ENCODE measurements around the gene APBA2. TPM values are rescaled to one million over a fixed set of nuclear protein-coding genes. Genes with fewer than 3 reads are reported as not detected.

Gene APBA2
- total and polyA plus RNA-seq, 7 donors, result 0.06 to 0.36 (median 0.08) TPM; not detected in 2

DNA sequence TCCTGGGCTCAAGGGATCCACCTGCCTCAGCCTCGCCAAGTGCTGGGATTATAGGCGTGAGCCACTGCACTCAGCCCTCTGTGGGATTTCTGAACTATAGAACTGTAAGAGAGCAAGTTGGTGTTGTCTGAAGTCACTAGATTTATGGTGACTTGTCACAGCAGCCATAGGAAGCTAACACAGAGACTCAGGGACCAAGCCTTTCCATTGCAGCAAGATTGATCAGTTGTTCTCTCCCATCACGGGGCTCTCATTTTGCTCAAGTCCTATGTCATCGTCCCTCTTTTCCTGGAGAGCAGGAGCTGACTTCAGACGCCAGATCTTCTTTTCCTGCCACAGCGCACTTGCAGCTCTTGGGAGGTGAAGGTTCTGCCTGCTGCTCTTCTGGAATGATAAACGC is 61.0 kb downstream of the APBA2 start:
- no peaks in the 10 kb centered on the region for H3K9me3 ChIP-seq
- H3K36me3 ChIP-seq (ENCODE audit: insufficient read depth in 1 of 2, low read depth in 1 of 2), result no peaks in the 10 kb centered on the region
- H3K27me3 ChIP-seq (ENCODE audit: insufficient read depth in 3 of 3, low read length in 2 of 3), result no peaks in the 10 kb centered on the region
- no peak overlapping the region for H3K4me3 ChIP-seq
- no peak overlapping the region for H3K27ac ChIP-seq
- DNase-seq (no peak), ATAC-seq (no peak)
- intact Hi-C loops (cut with DNase I), result no loop called here
- 85 to 90% (median 87%) methylated on average over 7 of the region's 7 CpGs for WGBS, 3 donors
- TF ChIP-seq, protein P1, sequence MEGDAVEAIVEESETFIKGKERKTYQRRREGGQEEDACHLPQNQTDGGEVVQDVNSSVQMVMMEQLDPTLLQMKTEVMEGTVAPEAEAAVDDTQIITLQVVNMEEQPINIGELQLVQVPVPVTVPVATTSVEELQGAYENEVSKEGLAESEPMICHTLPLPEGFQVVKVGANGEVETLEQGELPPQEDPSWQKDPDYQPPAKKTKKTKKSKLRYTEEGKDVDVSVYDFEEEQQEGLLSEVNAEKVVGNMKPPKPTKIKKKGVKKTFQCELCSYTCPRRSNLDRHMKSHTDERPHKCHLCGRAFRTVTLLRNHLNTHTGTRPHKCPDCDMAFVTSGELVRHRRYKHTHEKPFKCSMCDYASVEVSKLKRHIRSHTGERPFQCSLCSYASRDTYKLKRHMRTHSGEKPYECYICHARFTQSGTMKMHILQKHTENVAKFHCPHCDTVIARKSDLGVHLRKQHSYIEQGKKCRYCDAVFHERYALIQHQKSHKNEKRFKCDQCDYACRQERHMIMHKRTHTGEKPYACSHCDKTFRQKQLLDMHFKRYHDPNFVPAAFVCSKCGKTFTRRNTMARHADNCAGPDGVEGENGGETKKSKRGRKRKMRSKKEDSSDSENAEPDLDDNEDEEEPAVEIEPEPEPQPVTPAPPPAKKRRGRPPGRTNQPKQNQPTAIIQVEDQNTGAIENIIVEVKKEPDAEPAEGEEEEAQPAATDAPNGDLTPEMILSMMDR (IDR thresholded peaks at IDR 0.05), result no peak
- no peaks in the 10 kb centered on the region for H3K4me1 ChIP-seq

DNA sequence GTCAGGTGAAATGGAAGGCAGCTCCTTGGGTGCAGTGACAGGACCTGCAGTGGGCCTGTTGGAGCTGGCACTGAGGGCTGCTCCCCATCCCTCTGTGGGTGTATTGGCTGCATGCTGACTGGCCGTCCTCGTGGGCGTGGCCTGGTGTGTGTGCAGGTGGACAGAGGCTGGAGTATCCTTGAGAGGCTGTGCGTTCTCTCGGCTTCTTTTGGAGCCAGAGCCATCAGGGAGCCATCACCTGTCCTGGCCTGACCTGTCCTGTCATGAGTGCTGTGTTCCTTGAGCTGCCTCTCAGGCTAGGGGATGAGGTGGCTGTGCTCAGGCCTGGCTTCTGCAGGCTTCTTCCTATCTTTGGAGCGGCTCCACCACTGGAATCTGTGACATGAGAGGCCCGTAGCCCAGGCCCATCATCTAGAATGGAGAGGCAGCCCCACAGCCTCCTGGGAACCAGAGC is 61.5 kb downstream of the APBA2 start:
- no peak for ATAC-seq
- no peak for DNase-seq
- intact Hi-C loops (cut with DNase I), result no loop called here

DNA sequence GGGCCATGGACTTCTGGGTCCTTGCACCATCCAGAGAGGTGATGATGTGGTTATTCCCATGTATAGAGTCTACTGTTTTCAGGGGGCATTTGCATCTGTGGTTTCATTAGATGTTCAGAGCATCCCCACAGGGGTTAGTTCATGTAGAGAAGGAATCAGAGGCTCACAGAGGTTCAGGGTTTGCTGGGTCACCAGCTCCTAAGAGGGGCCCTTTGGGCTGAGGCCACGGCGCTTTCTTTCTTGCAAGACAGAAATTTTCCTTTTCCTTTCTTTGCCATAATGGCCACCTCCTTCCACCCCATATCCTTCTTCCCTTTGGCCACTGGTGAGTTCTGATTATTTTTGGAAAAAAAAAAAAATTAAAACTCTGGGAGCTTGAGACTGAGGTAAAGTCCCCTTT is 62.3 kb downstream of the APBA2 start:
- no peaks in the 10 kb centered on the region for H3K36me3 ChIP-seq (ENCODE audit: insufficient read depth in 1 of 2, low read depth in 1 of 2)
- intact Hi-C loops (cut with DNase I), result no loop called here
- DNase-seq (no peak), ATAC-seq (no peak)
- WGBS, 3 donors, result 78 to 100% (median 94%) methylated on average over 2 of the region's 2 CpGs
- no peak overlapping the region for H3K27ac ChIP-seq
- no peaks in the 10 kb centered on the region for H3K4me1 ChIP-seq
- H3K9me3 ChIP-seq, result no peaks in the 10 kb centered on the region
- TF ChIP-seq, protein P1 (IDR thresholded peaks at IDR 0.05), result no peak
- H3K4me3 ChIP-seq, result no peak overlapping the region
- no peaks in the 10 kb centered on the region for H3K27me3 ChIP-seq (ENCODE audit: insufficient read depth in 3 of 3, low read length in 2 of 3)

More for the DNA sequence above, 61.5 kb downstream of the APBA2 start:
- H3K4me1 ChIP-seq, result no peaks in the 10 kb centered on the region
- WGBS, 3 donors, result 78 to 86% (median 80%) methylated on average over 7 of the region's 7 CpGs
- TF ChIP-seq, protein P1 (IDR thresholded peaks at IDR 0.05), result no peak
- H3K4me3 ChIP-seq, result no peak overlapping the region
- H3K27me3 ChIP-seq (ENCODE audit: insufficient read depth in 3 of 3, low read length in 2 of 3), result no peaks in the 10 kb centered on the region
- H3K36me3 ChIP-seq (ENCODE audit: insufficient read depth in 1 of 2, low read depth in 1 of 2), result no peaks in the 10 kb centered on the region
- H3K27ac ChIP-seq, result no peak overlapping the region
- H3K9me3 ChIP-seq, result no peaks in the 10 kb centered on the region

DNA sequence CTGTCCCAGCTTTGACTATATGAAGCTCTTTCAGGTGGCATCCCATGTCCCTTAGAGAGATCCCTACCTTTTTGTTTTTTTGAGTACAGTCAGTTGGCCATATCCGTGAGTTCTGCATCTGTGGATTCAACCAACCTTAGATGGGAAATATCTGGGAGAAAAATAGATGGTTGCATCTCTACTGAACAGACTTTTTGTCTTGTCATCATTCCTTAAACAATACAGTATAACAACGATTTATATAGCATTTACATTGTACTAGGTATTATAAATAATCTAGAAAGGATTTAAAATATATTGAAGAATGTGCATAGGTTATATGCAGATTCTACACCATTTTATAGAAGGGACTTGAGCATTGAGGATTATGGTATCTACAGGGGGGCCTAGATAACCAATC is 65.1 kb downstream of the APBA2 start:
- WGBS, 3 donors, result 82 to 84% (median 83%) methylated on average over 2 of the region's 2 CpGs
- H3K36me3 ChIP-seq (ENCODE audit: insufficient read depth in 1 of 2, low read depth in 1 of 2), result no peaks in the 10 kb centered on the region
- H3K27me3 ChIP-seq (ENCODE audit: insufficient read depth in 3 of 3, low read length in 2 of 3), result peaks cover 0 to 3% (median 0%) of the 10 kb centered on the region in 3 donors
- H3K4me3 ChIP-seq, result no peak overlapping the region
- intact Hi-C loops (cut with DNase I), result no loop called here
- no peaks in the 10 kb centered on the region for H3K9me3 ChIP-seq
- H3K27ac ChIP-seq, result no peak overlapping the region
- no peak for DNase-seq
- TF ChIP-seq, protein P1 (IDR thresholded peaks at IDR 0.05), result no peak
- no peaks in the 10 kb centered on the region for H3K4me1 ChIP-seq
- ATAC-seq, result no peak

Data from psoas muscle (tissue), 8 donors.